Kidney (tissue), 14 donors: ENCODE measurements around the gene CMTM7. TPM values are rescaled to one million over a fixed set of nuclear protein-coding genes. Genes with fewer than 3 reads are reported as not detected.
A peak's percentile ranks its signal among the peaks of the same experiment; 100 is the strongest.

Source experiments
- DNase-seq, 5 donors: peaks; one replicate each; pipeline ENCODE4 v3.0.0-alpha.2; 2013 to 2020
- FAIRE-seq: peaks from 2 replicates; lab custom pipeline; 2012; peaks lifted over from hg19 to GRCh38; lab: Jason Lieb, UNC
- H3K27ac ChIP-seq, 2 donors: one replicate each; pipeline ENCODE4 v1.7.0; 2013; ENCODE audit warnings: low read depth in 2 of 2, low read length in 2 of 2, inconsistent platforms in 1 of 2
- H3K27me3 ChIP-seq: one replicate; pipeline ENCODE4 v1.7.1; 2013; ENCODE audit warnings: low read length, inconsistent platforms; ENCODE audit not compliant: control insufficient read depth, insufficient read depth
- H3K36me3 ChIP-seq, 3 donors: one replicate each; pipeline versions ENCODE4 v1.7.0 to v1.7.1; 2013; ENCODE audit warnings: low read length in 3 of 3, control low read depth in 1 of 3, inconsistent platforms in 1 of 3; ENCODE audit not compliant: insufficient read depth in 3 of 3, control insufficient read depth in 2 of 3
- H3K4me1 ChIP-seq, 3 donors: one replicate each; pipeline versions ENCODE4 v1.7.0 to v1.7.1; 2013; ENCODE audit warnings: low read length in 3 of 3, inconsistent platforms in 1 of 3, low read depth in 1 of 3; ENCODE audit not compliant: control insufficient read depth in 2 of 3, insufficient read depth in 2 of 3
- H3K4me3 ChIP-seq, 3 donors: one replicate each; pipeline versions ENCODE4 v1.7.0 to v1.8.1; 2013; ENCODE audit warnings: low read length in 3 of 3, control low read depth in 1 of 3, inconsistent platforms in 1 of 3
- H3K9ac ChIP-seq, 3 donors: one replicate each; pipeline versions ENCODE4 v1.7.0 to v1.7.1; 2013; ENCODE audit warnings: low read length in 3 of 3, control low read depth in 1 of 3, inconsistent platforms in 1 of 3
- H3K9me3 ChIP-seq, 3 donors: one replicate each; pipeline versions ENCODE4 v1.7.0 to v1.7.1; 2013; ENCODE audit warnings: low read length in 3 of 3, control low read depth in 1 of 3, inconsistent platforms in 1 of 3; ENCODE audit not compliant: control insufficient read depth in 2 of 3, insufficient read depth in 1 of 3
- CTCF ChIP-seq: IDR thresholded peaks from 3 replicates; pipeline ENCODE4 v1.5.1; 2012; ENCODE audit warnings: mild to moderate bottlenecking, moderate library complexity, borderline replicate concordance; ENCODE audit not compliant: insufficient read depth; ENCODE audit errors: extremely low read depth
- intact Hi-C: fragments of 100-400 bp; cut with DNase I; formaldehyde crosslinking; loops from one replicate; pipeline ENCODE4 v1.11.1; 2022
- polyA plus RNA-seq: library from polyadenylated mRNA; stranded (reverse); fragments of 350-450 nt; fragmentation: Illumina TruSeq; extraction: RNeasy Lipid Tissue Mini Kit (QIAGEN cat#74804); gene quantifications from one replicate; pipeline ENCODE4 v1.2.3, GENCODE V29; 2014; ENCODE audit warnings: low read depth, low replicate concordance; ENCODE audit not compliant: insufficient read depth
- total RNA-seq: library from RNA; stranded (reverse); fragmentation: NEBNext Ultra II Directional; extraction: Animal tissue kit (Norgen Biotek cat#: 25700); gene quantifications from one replicate; pipeline ENCODE4 v1.2.1, GENCODE V29; 2021
- donor health status: control.
- donor health status: control.
- donor health status: control.
- donor health status: control.
- donor health status: control.
- donor health status: DM: yes; HTN: yes; CAD: no.
- donor health status: Normal renal cell carcinoma (clear cell type).

The CMTM7 gene
- total and polyA plus RNA-seq, 2 donors from 2014 or later: 26.0 to 38.2 TPM

GRCh38 chr3:32495085-32495484, 103.4 kb downstream of the CMTM7 start:
- Histone ChIP-seq H3K9me3 (no peaks in the 10 kb centered on the region), H3K27me3 (no peaks in the 10 kb centered on the region), H3K4me3 (no peak overlapping the region), H3K36me3 (peaks cover 0 to 2% (median 0%) of the 10 kb centered on the region in 3 donors), H3K4me1 (peaks cover 3 to 5% (median 4%) of the 10 kb centered on the region in 3 donors), H3K27ac (no peak overlapping the region), H3K9ac (no peak overlapping the region)
- intact Hi-C loops: no loop called here
- DNase-seq: peak in 1 of 5 donors; percentile 23
- no peak for FAIRE-seq
- no peak for TF ChIP-seq CTCF

GRCh38 chr3:32495609-32496008, 104.0 kb downstream of the CMTM7 start:
- no peak overlapping the region for H3K27ac ChIP-seq
- DNase-seq (no peak), FAIRE-seq (no peak)
- TF ChIP-seq CTCF: no peak
- H3K4me1 ChIP-seq: peaks cover 3 to 5% (median 4%) of the 10 kb centered on the region in 3 donors
- peaks cover 0 to 2% (median 0%) of the 10 kb centered on the region in 3 donors for H3K36me3 ChIP-seq
- no peak overlapping the region for H3K4me3 ChIP-seq
- no peak overlapping the region for H3K9ac ChIP-seq
- H3K27me3 ChIP-seq: no peaks in the 10 kb centered on the region
- intact Hi-C loops: no loop called here
- H3K9me3 ChIP-seq: no peaks in the 10 kb centered on the region

GRCh38 chr3:32498252-32498651, 106.6 kb downstream of the CMTM7 start:
- H3K27me3 ChIP-seq: no peaks in the 10 kb centered on the region
- intact Hi-C loops: no loop called here
- FAIRE-seq (no peak), DNase-seq (no peak)
- H3K9me3 ChIP-seq: no peaks in the 10 kb centered on the region
- peaks cover 0 to 2% (median 0%) of the 10 kb centered on the region in 3 donors for H3K36me3 ChIP-seq
- H3K9ac ChIP-seq: no peak overlapping the region
- TF ChIP-seq CTCF: no peak
- H3K4me1 ChIP-seq: peaks cover 0 to 7% (median 3%) of the 10 kb centered on the region in 3 donors
- no peak overlapping the region for H3K27ac ChIP-seq
- no peak overlapping the region for H3K4me3 ChIP-seq

GRCh38 chr3:32498992-32499391, 107.3 kb downstream of the CMTM7 start:
- H3K4me1 ChIP-seq: peaks cover 0 to 3% (median 0%) of the 10 kb centered on the region in 3 donors
- H3K9me3 ChIP-seq: no peaks in the 10 kb centered on the region
- DNase-seq: no peak
- H3K27ac ChIP-seq: no peak overlapping the region
- intact Hi-C loops: no loop called here
- TF ChIP-seq CTCF: no peak
- no peak overlapping the region for H3K4me3 ChIP-seq
- H3K9ac ChIP-seq: no peak overlapping the region
- H3K27me3 ChIP-seq: no peaks in the 10 kb centered on the region
- FAIRE-seq: no peak
- H3K36me3 ChIP-seq: no peaks in the 10 kb centered on the region
